K562 (cell line): ENCODE results near the gene PIEZO2. TPM values are rescaled to one million over a fixed set of nuclear protein-coding genes. Genes with fewer than 3 reads are reported as not detected.

Experiments
- ARID3A ChIP-seq: IDR thresholded peaks from 2 replicates; pipeline ENCODE4 v1.6.1; 2012; ENCODE audit warnings: low read depth, low read length, improper control_type of control experiment, borderline replicate concordance
- BHLHE40 ChIP-seq: IDR thresholded peaks from 2 replicates; pipeline ENCODE4 v1.6.1; 2011; ENCODE audit warnings: low read length, improper control_type of control experiment
- RBM17 ChIP-seq: fragments of 200-400 bp; formaldehyde crosslinking; IDR thresholded peaks from 2 replicates; pipeline ENCODE4 v1.6.1; 2017; ENCODE audit warnings: low read depth, mild to moderate bottlenecking, low read length, borderline replicate concordance
- XRCC3 ChIP-seq: fragments of 450-650 bp; IDR thresholded peaks from 2 replicates; pipeline ENCODE4 v1.6.1; 2017; ENCODE audit warnings: mild to moderate bottlenecking, moderate library complexity
- ZHX1 ChIP-seq: fragments of 150-350 bp; conservative IDR thresholded peaks from 2 replicates; pipeline ENCODE4 v1.6.1; 2014; ENCODE audit warnings: low read length
- ZNF318 ChIP-seq, 2 experiments: fragments of 450-650 bp; IDR thresholded peaks; 2 replicates each; pipeline ENCODE4 v1.6.1; 2016; ENCODE audit warnings: mild to moderate bottlenecking in 2 of 2, borderline replicate concordance in 1 of 2, low read depth in 1 of 2, moderate library complexity in 1 of 2
- ZNF668 ChIP-seq: fragments of 250-450 bp; sonication (Bioruptor Pico); IDR thresholded peaks from 2 replicates; pipeline ENCODE4 v1.8.0; 2022; ENCODE audit warnings: mild to moderate bottlenecking, inconsistent platforms
- polyA plus RNA-seq, 8 experiments: library from polyadenylated mRNA; depleted of rRNA in 4 of 8; stranded (reverse) in 5 of 8; unstranded in 3 of 8; fragments of >200 nt; fragmentation: Nextera tagmentation in 2 of 8; fragmentation: Illumina TruSeq in 1 of 8; extraction: Ambion mirVana in 2 of 8; extraction: Trizol in 1 of 8; gene quantifications; 2 replicates each; pipeline versions ENCODE4 v1.2.1 to v1.2.3, GENCODE V29; 2011 to 2014; ENCODE audit warnings: inconsistent platforms in 1 of 8, missing spikeins in 1 of 8
- total RNA-seq, 7 experiments: library from RNA; depleted of rRNA in 6 of 7; stranded (reverse); fragments of >200 nt in 6 of 7; fragmentation: Illumina TruSeq in 2 of 7; extraction: Trizol in 2 of 7; gene quantifications; 2 replicates each; pipeline versions ENCODE4 v1.2.1 to v1.2.3, GENCODE V29; 2011 to 2021; ENCODE audit warnings: low replicate concordance in 1 of 7

Gene PIEZO2
- total and polyA plus RNA-seq, 9 of the 15 experiments (the other 6 are each of a cell fraction or from before 2014, with no cell fraction given), result 0.54 to 4.1 (median 2.0) TPM

GRCh38 chr18:10856132-10856531 is 293.2 kb downstream of the PIEZO2 start (continued):
- no peak for TF ChIP-seq ZNF318 (IDR thresholded peaks at IDR 0.05; ENCODE audit: borderline replicate concordance in 1 of 2, low read depth in 1 of 2)
- TF ChIP-seq BHLHE40, result no peak
- no peak for TF ChIP-seq ARID3A
- no peak for TF ChIP-seq RBM17
- TF ChIP-seq ZNF668 (CRISPR knock-in tag), result no peak
- TF ChIP-seq ZHX1, result no peak
- TF ChIP-seq XRCC3, result no peak
